Uterus (tissue), 4 donors: ENCODE results near the gene DMKN. TPM values are rescaled to one million over a fixed set of nuclear protein-coding genes. Genes with fewer than 3 reads are reported as not detected.
"Not testable (repeated sequence)": the region's sequence is repeated elsewhere in the genome, so short reads cannot be mapped to it uniquely, and the experiment has no call there.

Source experiments
- DNase-seq, 2 donors: peaks; one replicate each; pipeline ENCODE4 v3.0.0-alpha.2; 2019 to 2020
- H3K27ac ChIP-seq, 2 donors: fragments of 200-600 bp; sonication (generic); 1 replicate in 1 of 2; 2 replicates in 1 of 2; pipeline ENCODE4 v1.5.1; 2016 to 2018
- H3K27me3 ChIP-seq, 2 donors: fragments of 200-600 bp; sonication (generic); one replicate each; pipeline ENCODE4 v1.5.1; 2018 to 2019; ENCODE audit warnings: control low read depth in 1 of 2
- H3K36me3 ChIP-seq, 2 donors: fragments of 200-600 bp; sonication (generic); one replicate each; pipeline ENCODE4 v1.5.1; 2019; ENCODE audit warnings: control low read depth in 1 of 2
- H3K4me1 ChIP-seq, 2 donors: fragments of 200-600 bp; sonication (generic); one replicate each; pipeline ENCODE4 v1.5.1; 2018 to 2019; ENCODE audit warnings: control low read depth in 1 of 2
- H3K4me3 ChIP-seq, 2 donors: fragments of 200-600 bp; sonication (generic); 1 replicate in 1 of 2; 2 replicates in 1 of 2; pipeline ENCODE4 v1.5.1; 2018 to 2019; ENCODE audit warnings: mild to moderate bottlenecking in 1 of 2
- H3K9me3 ChIP-seq, 2 donors: fragments of 200-600 bp; sonication (generic); one replicate each; pipeline ENCODE4 v1.5.1; 2019; ENCODE audit warnings: control low read depth in 1 of 2
- CTCF ChIP-seq, 4 experiments: fragments of 200-600 bp in 2 of 4; fragments of 450-650 bp in 2 of 4; sonication (generic) in 2 of 4; IDR thresholded peaks; one replicate each; pipeline ENCODE4 v1.5.1; 2016 to 2019; ENCODE audit warnings: antibody characterized with exemption in 4 of 4, mild to moderate bottlenecking in 2 of 4, moderate library complexity in 1 of 4
- POLR2A ChIP-seq, 2 donors: fragments of 450-650 bp; IDR thresholded peaks; one replicate each; pipeline ENCODE4 v1.6.1; 2016; ENCODE audit warnings: antibody characterized with exemption in 2 of 2, mild to moderate bottlenecking in 1 of 2, moderate library complexity in 1 of 2
- intact Hi-C: fragments of 100-400 bp; cut with DNase I; formaldehyde crosslinking; loops from one replicate; pipeline ENCODE4 v1.15.1; 2023; ENCODE audit warnings: low total_unique reads
- total RNA-seq, 4 donors: library from RNA; depleted of rRNA in 3 of 4; stranded (reverse); fragments of >200 nt in 3 of 4; gene quantifications; one replicate each; pipeline versions ENCODE4 v1.1.0 to v1.2.4, GENCODE V29; 2014 to 2023
- donor health status: DM: yes; HTN: yes; CAD: no.

DMKN gene
- total RNA-seq, 4 donors from 2014 or later: 4.4 to 73.7 (median 39.5) TPM

- Histone ChIP-seq H3K27me3 (no peaks in the 10 kb centered on the region), H3K27ac (no peak overlapping the region), H3K4me3 (no peak overlapping the region), H3K36me3 (no peaks in the 10 kb centered on the region), H3K4me1 (no peaks in the 10 kb centered on the region), H3K9me3 (no peaks in the 10 kb centered on the region)
- TF ChIP-seq CTCF (IDR thresholded peaks at IDR 0.05) (no peak), POLR2A (IDR thresholded peaks at IDR 0.05) (no peak)
- intact Hi-C loops: no loop called here
- DNase-seq: no peak
These were observed 50.9 kb downstream of the DMKN start for GRCh38 chr19:35462476-35462953.

- H3K27me3 ChIP-seq, H3K4me3 ChIP-seq, H3K27ac ChIP-seq, H3K4me1 ChIP-seq, H3K9me3 ChIP-seq, H3K36me3 ChIP-seq, intact Hi-C loops, DNase-seq: not testable (repeated sequence)
These were observed 51.7 kb downstream of the DMKN start for GRCh38 chr19:35461788-35462187.

- DNase-seq: no peak
- Histone ChIP-seq H3K4me1 (no peaks in the 10 kb centered on the region), H3K9me3 (no peaks in the 10 kb centered on the region), H3K27me3 (no peaks in the 10 kb centered on the region), H3K27ac (no peak overlapping the region), H3K36me3 (no peaks in the 10 kb centered on the region), H3K4me3 (no peak overlapping the region)
- intact Hi-C loops: no loop called here
- no peak for TF ChIP-seq CTCF (IDR thresholded peaks at IDR 0.05)
- TF ChIP-seq POLR2A (IDR thresholded peaks at IDR 0.05): no peak
These were observed 52.4 kb downstream of the DMKN start for GRCh38 chr19:35461060-35461459.

GRCh38 chr19:35460608-35461007 is 52.8 kb downstream of the DMKN start:
- Histone ChIP-seq H3K4me1 (no peaks in the 10 kb centered on the region), H3K9me3 (no peaks in the 10 kb centered on the region), H3K27ac (no peak overlapping the region), H3K27me3 (no peaks in the 10 kb centered on the region), H3K4me3 (no peak overlapping the region), H3K36me3 (no peaks in the 10 kb centered on the region)
- TF ChIP-seq CTCF (IDR thresholded peaks at IDR 0.05) (no peak), POLR2A (IDR thresholded peaks at IDR 0.05) (no peak)
- intact Hi-C loops: no loop called here
- DNase-seq: no peak

GRCh38 chr19:35459414-35460082 is 53.9 kb downstream of the DMKN start:
- intact Hi-C loops: no loop called here
- H3K4me1 ChIP-seq: no peaks in the 10 kb centered on the region
- H3K9me3 ChIP-seq: no peaks in the 10 kb centered on the region
- TF ChIP-seq POLR2A (IDR thresholded peaks at IDR 0.05): no peak
- TF ChIP-seq CTCF (IDR thresholded peaks at IDR 0.05): no peak
- no peak overlapping the region for H3K27ac ChIP-seq
- no peaks in the 10 kb centered on the region for H3K36me3 ChIP-seq
- H3K4me3 ChIP-seq: no peak overlapping the region
- no peaks in the 10 kb centered on the region for H3K27me3 ChIP-seq
- DNase-seq: peak; percentile 34 to 48
